Measurements from ENCODE around the gene COL1A2.

DNA sequence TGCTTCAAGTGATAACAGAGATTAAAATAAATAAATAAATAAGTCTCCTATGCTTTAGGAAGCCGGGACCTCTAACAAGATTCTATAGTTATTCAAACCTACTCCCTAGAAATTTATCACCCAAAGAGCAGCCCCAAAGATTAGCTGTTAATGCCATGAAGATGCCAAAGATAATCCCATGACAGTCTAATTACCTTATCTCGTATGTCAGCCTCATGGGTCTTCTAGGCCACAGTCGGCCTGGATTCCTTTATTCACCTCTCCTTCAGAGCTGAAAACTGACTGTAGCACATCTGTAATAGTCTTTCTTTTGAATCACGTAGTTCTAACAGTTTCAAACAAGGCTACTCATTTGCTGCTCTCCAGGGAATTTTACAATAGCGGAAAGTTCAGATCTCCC lies 24.2 kb downstream of the COL1A2 start:
- no peak for TF ChIP-seq CTCF (IDR thresholded peaks at IDR 0.05 in 2 of 3, conservative IDR thresholded peaks at IDR 0.05 in 1 of 3; ENCODE audit: borderline replicate concordance in 1 of 3, insufficient read depth in 1 of 3, low read depth in 2 of 3, low read length in 2 of 3)
- no peak for TF ChIP-seq MAX (IDR thresholded peaks at IDR 0.05)
- no peak for TF ChIP-seq YY1 (IDR thresholded peaks at IDR 0.05; ENCODE audit: extremely low read depth, insufficient replicate concordance, low read depth, low read length)

Data from HCT116 (cell line).